ENCODE results near the gene SFXN1.

DNA sequence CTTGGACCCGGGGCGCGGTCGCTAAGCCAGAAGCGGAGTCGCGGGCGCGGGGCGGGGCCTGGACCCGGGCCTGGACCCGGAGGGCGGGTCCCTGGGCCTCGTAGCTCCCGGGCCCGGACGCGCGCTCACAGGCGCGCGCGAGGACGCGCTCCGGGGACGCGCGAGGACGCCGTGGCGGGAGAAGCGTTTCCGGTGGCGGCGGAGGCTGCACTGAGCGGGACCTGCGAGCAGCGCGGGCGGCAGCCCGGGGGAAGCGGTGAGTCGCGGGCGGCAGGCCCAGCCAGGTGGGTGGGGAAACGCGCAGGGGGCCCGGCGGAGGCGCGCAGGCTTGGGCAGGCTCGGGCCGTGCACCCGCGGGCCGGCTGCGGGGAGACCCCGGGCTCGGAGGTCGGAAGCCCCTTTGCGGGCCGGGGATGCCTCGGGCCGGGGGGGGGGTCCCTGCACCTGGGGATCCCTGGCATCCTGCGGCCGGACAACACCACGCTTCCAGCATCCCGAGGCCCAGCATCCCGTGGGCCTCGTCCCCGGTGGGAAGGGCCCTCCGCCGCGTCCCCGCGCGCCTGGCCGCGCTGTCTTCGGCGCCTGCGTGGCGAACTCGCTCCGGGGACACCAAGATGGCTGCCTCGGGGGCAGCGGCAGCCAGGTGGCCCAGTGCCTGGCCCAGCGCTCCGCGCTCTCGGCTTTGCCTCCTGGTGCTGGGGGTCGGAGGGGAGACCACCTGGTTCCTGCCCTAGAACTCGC lies at the start of gene SFXN1:
- TF ChIP-seq, protein P1, sequence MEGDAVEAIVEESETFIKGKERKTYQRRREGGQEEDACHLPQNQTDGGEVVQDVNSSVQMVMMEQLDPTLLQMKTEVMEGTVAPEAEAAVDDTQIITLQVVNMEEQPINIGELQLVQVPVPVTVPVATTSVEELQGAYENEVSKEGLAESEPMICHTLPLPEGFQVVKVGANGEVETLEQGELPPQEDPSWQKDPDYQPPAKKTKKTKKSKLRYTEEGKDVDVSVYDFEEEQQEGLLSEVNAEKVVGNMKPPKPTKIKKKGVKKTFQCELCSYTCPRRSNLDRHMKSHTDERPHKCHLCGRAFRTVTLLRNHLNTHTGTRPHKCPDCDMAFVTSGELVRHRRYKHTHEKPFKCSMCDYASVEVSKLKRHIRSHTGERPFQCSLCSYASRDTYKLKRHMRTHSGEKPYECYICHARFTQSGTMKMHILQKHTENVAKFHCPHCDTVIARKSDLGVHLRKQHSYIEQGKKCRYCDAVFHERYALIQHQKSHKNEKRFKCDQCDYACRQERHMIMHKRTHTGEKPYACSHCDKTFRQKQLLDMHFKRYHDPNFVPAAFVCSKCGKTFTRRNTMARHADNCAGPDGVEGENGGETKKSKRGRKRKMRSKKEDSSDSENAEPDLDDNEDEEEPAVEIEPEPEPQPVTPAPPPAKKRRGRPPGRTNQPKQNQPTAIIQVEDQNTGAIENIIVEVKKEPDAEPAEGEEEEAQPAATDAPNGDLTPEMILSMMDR (IDR thresholded peaks at IDR 0.05) = peak in 1 of 6 experiments; percentile 1
- TF ChIP-seq POLR2A (IDR thresholded peaks at IDR 0.05) = peak in 1 of 2 donors; percentile 61

All from adrenal gland (tissue), 5 donors.